SK-N-SH (cell line): ENCODE data around the gene LHPP.

Experiments
- FOSL2 ChIP-seq: IDR thresholded peaks from 2 replicates; pipeline ENCODE4 v1.4.0; 2012; ENCODE audit warnings: low read depth, mild to moderate bottlenecking, moderate library complexity, borderline replicate concordance
- FOXM1 ChIP-seq: IDR thresholded peaks from 2 replicates; pipeline ENCODE4 v1.4.0; 2012; ENCODE audit warnings: low read depth, mild to moderate bottlenecking
- GATA2 ChIP-seq: sonication (generic); formaldehyde crosslinking; IDR thresholded peaks from 2 replicates; pipeline ENCODE4 v1.5.0; 2020; ENCODE audit warnings: mild to moderate bottlenecking, missing genetic modification reagents
- JUND ChIP-seq: IDR thresholded peaks from 2 replicates; pipeline ENCODE4 v1.4.0; 2012
- NFIC ChIP-seq: IDR thresholded peaks from 2 replicates; pipeline ENCODE4 v1.4.0; 2012; ENCODE audit warnings: borderline replicate concordance
- NRF1 ChIP-seq: IDR thresholded peaks from 2 replicates; pipeline ENCODE4 v1.6.1; 2012; ENCODE audit warnings: low read depth, mild to moderate bottlenecking, low read length
- POLR2AphosphoS5 ChIP-seq: IDR thresholded peaks from 2 replicates; pipeline ENCODE4 v1.6.1; 2012; ENCODE audit warnings: low read depth, low read length
- RFX5 ChIP-seq: IDR thresholded peaks from 2 replicates; pipeline ENCODE4 v1.6.1; 2012; ENCODE audit warnings: mild to moderate bottlenecking, improper control_type of control experiment, low read length
- YY1 ChIP-seq: IDR thresholded peaks from 2 replicates; pipeline ENCODE4 v1.4.0; 2012; ENCODE audit warnings: low read depth, mild to moderate bottlenecking
- TF ChIP-seq, protein P1 (sequence below): IDR thresholded peaks from 2 replicates; pipeline ENCODE4 v1.4.0; 2012; ENCODE audit warnings: low read depth
- TF ChIP-seq, protein P2 (sequence below): fragments of 200-600 bp; sonication (generic); IDR thresholded peaks from 2 replicates; pipeline ENCODE4 v1.6.1; 2017; ENCODE audit warnings: antibody characterized with exemption, mild to moderate bottlenecking, moderate library complexity
- TF ChIP-seq, protein P3 (sequence below): fragments of 150-350 bp; IDR thresholded peaks from 2 replicates; pipeline ENCODE4 v1.6.1; 2017; ENCODE audit warnings: antibody characterized with exemption, low read length, low read depth, borderline replicate concordance

DNA sequence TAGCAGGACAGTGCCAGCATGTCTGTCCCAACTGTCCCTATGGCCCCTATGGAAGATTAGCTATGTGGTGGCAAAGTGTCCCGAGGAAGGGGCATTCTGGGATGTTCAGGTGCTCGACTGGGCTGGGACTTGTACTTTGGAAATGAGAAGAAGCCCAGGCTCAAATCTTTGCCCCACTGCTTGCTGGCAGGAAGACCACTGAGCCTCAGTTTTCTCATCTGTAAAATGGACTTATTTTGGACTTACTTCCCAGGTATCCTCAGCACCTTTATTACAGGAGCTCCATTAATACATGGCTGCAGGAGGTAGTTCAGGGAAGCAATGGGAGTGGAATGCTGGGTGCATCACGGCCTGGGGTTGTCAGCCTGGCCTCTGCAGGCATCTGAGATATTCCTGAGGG, 71.2 kb downstream of the LHPP start:
- TF ChIP-seq NRF1 (no peak), JUND (no peak), POLR2AphosphoS5 (no peak), YY1 (no peak), FOXM1 (no peak), GATA2 (no peak), RFX5 (no peak), FOSL2 (no peak), NFIC (no peak)
- TF ChIP-seq, protein P1, sequence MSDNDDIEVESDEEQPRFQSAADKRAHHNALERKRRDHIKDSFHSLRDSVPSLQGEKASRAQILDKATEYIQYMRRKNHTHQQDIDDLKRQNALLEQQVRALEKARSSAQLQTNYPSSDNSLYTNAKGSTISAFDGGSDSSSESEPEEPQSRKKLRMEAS = no peak
- TF ChIP-seq, protein P2, sequence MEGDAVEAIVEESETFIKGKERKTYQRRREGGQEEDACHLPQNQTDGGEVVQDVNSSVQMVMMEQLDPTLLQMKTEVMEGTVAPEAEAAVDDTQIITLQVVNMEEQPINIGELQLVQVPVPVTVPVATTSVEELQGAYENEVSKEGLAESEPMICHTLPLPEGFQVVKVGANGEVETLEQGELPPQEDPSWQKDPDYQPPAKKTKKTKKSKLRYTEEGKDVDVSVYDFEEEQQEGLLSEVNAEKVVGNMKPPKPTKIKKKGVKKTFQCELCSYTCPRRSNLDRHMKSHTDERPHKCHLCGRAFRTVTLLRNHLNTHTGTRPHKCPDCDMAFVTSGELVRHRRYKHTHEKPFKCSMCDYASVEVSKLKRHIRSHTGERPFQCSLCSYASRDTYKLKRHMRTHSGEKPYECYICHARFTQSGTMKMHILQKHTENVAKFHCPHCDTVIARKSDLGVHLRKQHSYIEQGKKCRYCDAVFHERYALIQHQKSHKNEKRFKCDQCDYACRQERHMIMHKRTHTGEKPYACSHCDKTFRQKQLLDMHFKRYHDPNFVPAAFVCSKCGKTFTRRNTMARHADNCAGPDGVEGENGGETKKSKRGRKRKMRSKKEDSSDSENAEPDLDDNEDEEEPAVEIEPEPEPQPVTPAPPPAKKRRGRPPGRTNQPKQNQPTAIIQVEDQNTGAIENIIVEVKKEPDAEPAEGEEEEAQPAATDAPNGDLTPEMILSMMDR = no peak
- TF ChIP-seq, protein P3, sequence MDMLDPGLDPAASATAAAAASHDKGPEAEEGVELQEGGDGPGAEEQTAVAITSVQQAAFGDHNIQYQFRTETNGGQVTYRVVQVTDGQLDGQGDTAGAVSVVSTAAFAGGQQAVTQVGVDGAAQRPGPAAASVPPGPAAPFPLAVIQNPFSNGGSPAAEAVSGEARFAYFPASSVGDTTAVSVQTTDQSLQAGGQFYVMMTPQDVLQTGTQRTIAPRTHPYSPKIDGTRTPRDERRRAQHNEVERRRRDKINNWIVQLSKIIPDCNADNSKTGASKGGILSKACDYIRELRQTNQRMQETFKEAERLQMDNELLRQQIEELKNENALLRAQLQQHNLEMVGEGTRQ = no peak
